HCT116 (cell line): ENCODE results near the gene REEP5. TPM values are rescaled to one million over a fixed set of nuclear protein-coding genes. Genes with fewer than 3 reads are reported as not detected.

Experiments
- ATAC-seq: fragments of 200-7000 bp; cut with Tn5 transposase; 2 replicates; pipeline ENCODE4 v1.9.1; 2020; ENCODE audit warnings: mild to moderate bottlenecking, moderate library complexity
- Bru-seq: library from RNA; stranded (reverse); fragments of 400-500 nt; gene quantifications from one replicate; lab custom pipeline; 2021; lab: Mats Ljungman, UMichigan
- BruChase-seq, 2 experiments: library from RNA; stranded (reverse); fragments of 400-500 nt; gene quantifications; one replicate each; lab custom pipeline; 2021; lab: Mats Ljungman, UMichigan
- BruUV-seq: library from RNA; stranded (reverse); fragments of 400-500 nt; replicated peaks from 2 replicates; lab custom pipeline; 2021; lab: Mats Ljungman, UMichigan
- CTCF ChIA-PET: fragments of 300-600 bp; sonication (Branson Sonifier 250); formaldehyde crosslinking; loops from one replicate; lab custom pipeline; 2021; ENCODE audit warnings: antibody characterized with exemption; lab: Charles Lee
- POLR2A ChIA-PET: fragments of 300-600, 350-600 bp; sonication (Branson Sonifier 250); formaldehyde crosslinking; loops from one replicate; lab custom pipeline; 2021; ENCODE audit warnings: antibody characterized with exemption; lab: Charles Lee
- RAD21 ChIA-PET, 2 experiments: fragments of 300-600 bp; sonication (Branson Sonifier 250); formaldehyde crosslinking; loops; one replicate each; lab custom pipeline; 2023; ENCODE audit warnings: low total read pairs in 2 of 2; ENCODE audit not compliant: uncharacterized antibody in 2 of 2, unreplicated experiment in 2 of 2, low non-redundant PET in 1 of 2; lab: Charles Lee
- DNase-seq: peaks from one replicate; pipeline ENCODE4 v3.0.0-alpha.2; 2010; ENCODE audit warnings: low read depth, low spot score
- H2AFZ ChIP-seq: fragments of 200-600 bp; shearing (Covaris generic), sonication (generic); 2 replicates; pipeline ENCODE4 v1.6.1; 2017; ENCODE audit warnings: low read depth, mixed run types, mixed read lengths, antibody characterized with exemption, low read length; ENCODE audit not compliant: poor library complexity, severe bottlenecking
- H3K27ac ChIP-seq: 2 replicates; pipeline ENCODE4 v1.5.1; 2012; ENCODE audit warnings: low read depth, low read length
- H3K27me3 ChIP-seq: fragments of 200-600 bp; sonication (generic); 2 replicates; pipeline ENCODE4 v1.6.1; 2016; ENCODE audit warnings: mixed run types, low read length, mixed read lengths; ENCODE audit not compliant: insufficient read depth
- H3K36me3 ChIP-seq, 2 experiments: fragments of 200-500 bp in 1 of 2; fragments of 200-600 bp in 1 of 2; sonication (Bioruptor generic) in 1 of 2; sonication (generic) in 1 of 2; 2 replicates each; pipeline versions ENCODE4 v1.5.1 to v1.6.1; 2014 to 2016; ENCODE audit warnings: low read length in 2 of 2, inconsistent platforms in 1 of 2, mixed read lengths in 1 of 2, mixed run types in 1 of 2; ENCODE audit not compliant: insufficient read depth in 2 of 2, control insufficient read depth in 1 of 2
- H3K4me1 ChIP-seq, 2 experiments: fragments of 200-600 bp in 1 of 2; sonication (generic) in 1 of 2; 2 replicates each; pipeline versions ENCODE4 v1.5.1 to v1.6.1; 2012 to 2017; ENCODE audit warnings: low read length in 2 of 2, inconsistent platforms in 1 of 2, mild to moderate bottlenecking in 1 of 2, mixed read lengths in 1 of 2, mixed run types in 1 of 2, moderate library complexity in 1 of 2; ENCODE audit not compliant: insufficient read depth in 2 of 2, control insufficient read depth in 1 of 2
- H3K4me2 ChIP-seq: fragments of 200-600 bp; sonication (generic); 2 replicates; pipeline ENCODE4 v1.6.1; 2017; ENCODE audit warnings: mixed run types, low read length, mixed read lengths
- H3K4me3 ChIP-seq, 2 experiments: fragments of 200-600 bp in 1 of 2; sonication (generic) in 1 of 2; replicated peaks in 1 of 2; 2 replicates each; pipeline ENCODE4 v1.5.1; 2011 to 2016; ENCODE audit warnings: low read length in 2 of 2, control low read depth in 1 of 2, low read depth in 1 of 2, mild to moderate bottlenecking in 1 of 2, mixed read lengths in 1 of 2, mixed run types in 1 of 2
- H3K79me2 ChIP-seq: fragments of 200-600 bp; sonication (generic); 2 replicates; pipeline ENCODE4 v1.6.1; 2017; ENCODE audit warnings: mild to moderate bottlenecking, mixed run types, low read length, moderate library complexity, mixed read lengths; ENCODE audit not compliant: insufficient read depth
- H3K9ac ChIP-seq: fragments of 200-600 bp; sonication (generic); 2 replicates; pipeline ENCODE4 v1.6.1; 2016; ENCODE audit warnings: low read length, mixed read lengths
- H3K9me2 ChIP-seq: fragments of 200-600 bp; sonication (generic), shearing (Covaris generic); 2 replicates; pipeline ENCODE4 v1.6.1; 2017; ENCODE audit warnings: mixed run types, mild to moderate bottlenecking, moderate library complexity; ENCODE audit not compliant: insufficient read depth
- H3K9me3 ChIP-seq, 2 experiments: fragments of 200-500 bp in 1 of 2; fragments of 200-600 bp in 1 of 2; sonication (Bioruptor generic) in 1 of 2; sonication (generic) in 1 of 2; 2 replicates each; pipeline ENCODE4 v1.6.1; 2014 to 2017; ENCODE audit warnings: low read length in 2 of 2, mixed read lengths in 2 of 2, inconsistent platforms in 1 of 2, low read depth in 1 of 2, mild to moderate bottlenecking in 1 of 2, mixed run types in 1 of 2, moderate library complexity in 1 of 2; ENCODE audit not compliant: control insufficient read depth in 1 of 2, insufficient read depth in 1 of 2
- H4K20me1 ChIP-seq: fragments of 200-600 bp; sonication (generic), shearing (Covaris generic); 2 replicates; pipeline ENCODE4 v1.6.1; 2017; ENCODE audit warnings: mixed run types, mild to moderate bottlenecking, moderate library complexity; ENCODE audit not compliant: insufficient read depth
- ATF3 ChIP-seq: IDR thresholded peaks from 2 replicates; pipeline ENCODE4 v1.6.1; 2012
- CBX3 ChIP-seq: IDR thresholded peaks from 2 replicates; pipeline ENCODE4 v1.6.1; 2012; ENCODE audit warnings: low read depth
- CEBPB ChIP-seq: IDR thresholded peaks from 2 replicates; pipeline ENCODE4 v1.6.1; 2012; ENCODE audit warnings: low read depth
- ELF1 ChIP-seq: IDR thresholded peaks from 2 replicates; pipeline ENCODE4 v1.6.1; 2012; ENCODE audit warnings: low read depth, borderline replicate concordance
- EZH2phosphoT487 ChIP-seq: fragments of 200-600 bp; IDR thresholded peaks from 2 replicates; pipeline ENCODE4 v1.6.1; 2018; ENCODE audit warnings: antibody characterized with exemption, borderline replicate concordance
- MAX ChIP-seq: IDR thresholded peaks from 2 replicates; pipeline ENCODE4 v1.6.1; 2012
- POLR2AphosphoS5 ChIP-seq: IDR thresholded peaks from 2 replicates; pipeline ENCODE4 v1.6.1; 2011; ENCODE audit warnings: mild to moderate bottlenecking, low read depth, low read length, moderate library complexity
- REST ChIP-seq: IDR thresholded peaks from 2 replicates; pipeline ENCODE4 v1.6.1; 2012; ENCODE audit warnings: low read depth
- SIN3A ChIP-seq: IDR thresholded peaks from 2 replicates; pipeline ENCODE4 v1.6.1; 2012; ENCODE audit warnings: low read depth
- SP1 ChIP-seq: IDR thresholded peaks from 2 replicates; pipeline ENCODE4 v1.6.1; 2012; ENCODE audit warnings: low read depth
- SRF ChIP-seq: IDR thresholded peaks from 2 replicates; pipeline ENCODE4 v1.6.1; 2012; ENCODE audit warnings: low read depth
- TCF7L2 ChIP-seq: IDR thresholded peaks from 2 replicates; pipeline ENCODE4 v1.7.0; 2011; ENCODE audit warnings: borderline replicate concordance, inconsistent platforms; ENCODE audit not compliant: insufficient read depth, insufficient read length; ENCODE audit errors: extremely low read depth
- YY1 ChIP-seq: IDR thresholded peaks from 2 replicates; pipeline ENCODE4 v1.6.1; 2011; ENCODE audit warnings: low read length, low read depth, moderate library complexity, mild to moderate bottlenecking; ENCODE audit not compliant: insufficient replicate concordance; ENCODE audit errors: extremely low read depth
- ZBTB33 ChIP-seq: IDR thresholded peaks from 2 replicates; pipeline ENCODE4 v1.6.1; 2011; ENCODE audit warnings: mild to moderate bottlenecking, low read length, moderate library complexity; ENCODE audit not compliant: insufficient replicate concordance; ENCODE audit errors: extremely low read depth
- ZNF274 ChIP-seq: fragments of 200-500 bp; sonication (Bioruptor generic); IDR thresholded peaks from 2 replicates; pipeline ENCODE4 v1.6.1; 2014; ENCODE audit warnings: mild to moderate bottlenecking, low read depth, low read length, inconsistent platforms
- intact Hi-C: fragments of 100-400 bp; cut with micrococcal nuclease; formaldehyde crosslinking; loops from 2 replicates; pipeline ENCODE4 v1.10.0; 2022
- long read RNA-seq: library from polyadenylated mRNA; unstranded; transcript quantifications from one replicate; pipeline ENCODE4 v2.0.0, GENCODE V29; 2021; ENCODE audit not compliant: unreplicated experiment
- polyA plus RNA-seq: library from polyadenylated mRNA; unstranded; fragments of >200 nt; gene quantifications from 2 replicates; pipeline ENCODE4 v1.2.1, GENCODE V29; 2012; ENCODE audit warnings: missing spikeins
- total RNA-seq: library from RNA; stranded (reverse); gene quantifications from one replicate; pipeline ENCODE4 v1.2.1, GENCODE V29; 2021; ENCODE audit not compliant: unreplicated experiment

The REEP5 gene
- total RNA-seq (71.7 TPM), Bru-seq, nascent RNA (percentile 88 among the genes with signal in this experiment), BruChase-seq, experiment 1, labeled RNA remaining after a 6-hour chase (percentile 92 among the genes with signal in this experiment), BruChase-seq, experiment 2, labeled RNA remaining after a 2-hour chase (percentile 79 among the genes with signal in this experiment)
- polyA plus RNA-seq: 87.1 and 93.7 TPM in 2 replicates
- long read RNA-seq, transcript REEP5-202 (5 exons, 3,326 nt): major isoform, 170 of 195 reads
- long read RNA-seq, partial matches to known transcripts: 10 of 195 reads
- long read RNA-seq, other reads (novel, unspliced or antisense): 13 of 195 reads

GRCh38 chr5:112921833-112922817, at the start of gene REEP5:
Gene REEP5 (minus strand): TSS chr5:112922227. CDS start chr5:112922190, 37 bp downstream.
- Histone ChIP-seq H2AFZ (peak within 1 kb of the TSS; percentile 98), H3K4me2 (peak within 1 kb of the TSS; percentile 78), H3K9me2 (no peaks in the 10 kb centered on the region), H3K9ac (peak within 1 kb of the TSS; percentile 96), H4K20me1 (no peaks in the 10 kb centered on the region), H3K9me3 (no peaks in the 10 kb centered on the region), H3K4me3 (peak within 1 kb of the TSS; percentile 93 to 95), H3K79me2 (peaks cover 43% of the 10 kb centered on the region), H3K4me1 (peaks cover 8 to 20% of the 10 kb centered on the region in 2 experiments; a peak in 3 of 4 replicates), H3K27me3 (no peaks in the 10 kb centered on the region), H3K27ac (peak within 1 kb of the TSS; percentile 93), H3K36me3 (peaks cover 5 to 11% of the 10 kb centered on the region in 2 experiments; a peak in 3 of 4 replicates)
- BruUV-seq: no TSS peak
- ChIA-PET RAD21 (interaction anchor here in 1 of 2 experiments (1.0 to 1.5 kb wide), 2 partner anchors 38 to 44 kb away, joined by 3 to 5 read pairs; no protein-coding TSS in a partner anchor), POLR2A (no interaction called here), CTCF (interaction anchor here (0.7 to 1.6 kb wide), 5 partner anchors 28 to 156 kb away, joined by 3 to 4 read pairs (median 3); partner anchors contain the start of gene DCP2)
- DNase-seq (peak; percentile 48), ATAC-seq (peak; percentile 85)
- intact Hi-C loops: loop anchor here (2.0 to 5.0 kb wide), 3 partner anchors 37 to 375 kb away; partner anchors contain the start of gene DCP2
- TF ChIP-seq TCF7L2 (no peak), ZNF274 (no peak), SRF (no peak), SIN3A (peak; percentile 55; the same call in 1 of the 2 replicates), ATF3 (no peak), SP1 (no peak), CEBPB (no peak), POLR2AphosphoS5 (peak; percentile 97), MAX (peak; percentile 66; the same call in 1 of the 2 replicates), EZH2phosphoT487 (no peak), CBX3 (peak; percentile 52; the same call in 1 of the 2 replicates), REST (no peak), YY1 (peak; percentile 40), ELF1 (no peak), ZBTB33 (no peak)
